H9 (cell line): ENCODE measurements around the gene TMEM176B. TPM values are rescaled to one million over a fixed set of nuclear protein-coding genes. Genes with fewer than 3 reads are reported as not detected.

Source experiments
- DNase-seq: peaks from one replicate; pipeline ENCODE4 v3.0.0-alpha.2; 2017
- H2AFZ ChIP-seq: one replicate; pipeline ENCODE4 v1.6.1; 2013; ENCODE audit warnings: mild to moderate bottlenecking, low read length, control low read depth, moderate library complexity
- H2AK5ac ChIP-seq: 2 replicates; pipeline ENCODE4 v1.6.1; 2013; ENCODE audit warnings: low read length, control low read depth, mixed read lengths; ENCODE audit not compliant: insufficient read length
- H2BK120ac ChIP-seq: one replicate; pipeline ENCODE4 v1.6.1; 2013; ENCODE audit warnings: low read depth, mild to moderate bottlenecking, low read length, control low read depth, inconsistent platforms; ENCODE audit not compliant: poor library complexity, severe bottlenecking
- H2BK12ac ChIP-seq: 2 replicates; pipeline ENCODE4 v1.6.1; 2013; ENCODE audit warnings: low read length, control low read depth, mixed read lengths, low read depth; ENCODE audit not compliant: insufficient read length
- H2BK15ac ChIP-seq: 2 replicates; pipeline ENCODE4 v1.6.1; 2013; ENCODE audit warnings: low read depth, low read length, control low read depth
- H2BK20ac ChIP-seq: one replicate; pipeline ENCODE4 v1.6.1; 2013; ENCODE audit warnings: low read depth, mild to moderate bottlenecking, low read length, control low read depth, inconsistent platforms; ENCODE audit not compliant: poor library complexity, severe bottlenecking
- H2BK5ac ChIP-seq: 2 replicates; pipeline ENCODE4 v1.6.1; 2013; ENCODE audit warnings: low read length, control low read depth, mixed read lengths; ENCODE audit not compliant: insufficient read length
- H3K14ac ChIP-seq: 2 replicates; pipeline ENCODE4 v1.6.1; 2013; ENCODE audit warnings: low read length, control low read depth; ENCODE audit not compliant: insufficient read depth
- H3K18ac ChIP-seq: 2 replicates; pipeline ENCODE4 v1.6.1; 2013; ENCODE audit warnings: low read depth, mild to moderate bottlenecking, mixed read lengths, low read length, control low read depth; ENCODE audit not compliant: insufficient read length
- H3K23ac ChIP-seq: 2 replicates; pipeline ENCODE4 v1.6.1; 2013; ENCODE audit warnings: low read length, control low read depth, mixed read lengths, low read depth; ENCODE audit not compliant: insufficient read length
- H3K23me2 ChIP-seq: 2 replicates; pipeline ENCODE4 v1.6.1; 2013; ENCODE audit warnings: low read depth, mild to moderate bottlenecking, mixed read lengths, low read length, control low read depth; ENCODE audit not compliant: insufficient read length, poor library complexity, severe bottlenecking
- H3K27ac ChIP-seq: 2 replicates; pipeline ENCODE4 v1.5.1; 2013; ENCODE audit warnings: low read length, control low read depth, mixed read lengths, low read depth; ENCODE audit not compliant: insufficient read length
- H3K27me3 ChIP-seq: 2 replicates; pipeline ENCODE4 v1.6.1; 2013; ENCODE audit warnings: low read length, control low read depth, inconsistent platforms; ENCODE audit not compliant: insufficient read depth
- H3K4ac ChIP-seq: 2 replicates; pipeline ENCODE4 v1.6.1; 2013; ENCODE audit warnings: low read depth, mild to moderate bottlenecking, control low read depth, inconsistent platforms, low read length, moderate library complexity
- H3K4me1 ChIP-seq: 2 replicates; pipeline ENCODE4 v1.6.1; 2013; ENCODE audit warnings: low read length, control low read depth, inconsistent platforms; ENCODE audit not compliant: insufficient read depth
- H3K4me2 ChIP-seq: 2 replicates; pipeline ENCODE4 v1.6.1; 2013; ENCODE audit warnings: low read length, control low read depth, mixed read lengths; ENCODE audit not compliant: insufficient read length, insufficient read depth
- H3K56ac ChIP-seq: 2 replicates; pipeline ENCODE4 v1.6.1; 2013; ENCODE audit warnings: low read depth, mild to moderate bottlenecking, mixed read lengths, low read length, control low read depth; ENCODE audit not compliant: insufficient read length
- H3K79me1 ChIP-seq: 2 replicates; pipeline ENCODE4 v1.6.1; 2013; ENCODE audit warnings: low read depth, mild to moderate bottlenecking, moderate library complexity, low read length, control low read depth, inconsistent platforms; ENCODE audit not compliant: insufficient read depth, poor library complexity, severe bottlenecking
- H3K79me2 ChIP-seq: 2 replicates; pipeline ENCODE4 v1.6.1; 2013; ENCODE audit warnings: low read length, control low read depth, inconsistent platforms; ENCODE audit not compliant: insufficient read depth
- H3K9ac ChIP-seq: 2 replicates; pipeline ENCODE4 v1.6.1; 2013; ENCODE audit warnings: low read length, control low read depth, mixed read lengths; ENCODE audit not compliant: insufficient read length; ENCODE audit errors: extremely low read depth
- H3K9me3 ChIP-seq: one replicate; pipeline ENCODE4 v1.6.1; 2013; ENCODE audit warnings: low read depth, low read length, inconsistent platforms; ENCODE audit not compliant: control insufficient read depth
- H3T11ph ChIP-seq: one replicate; pipeline ENCODE4 v1.6.1; 2013; ENCODE audit warnings: mild to moderate bottlenecking, low read length, control low read depth, inconsistent platforms
- H4K20me1 ChIP-seq: one replicate; pipeline ENCODE4 v1.6.1; 2013; ENCODE audit not compliant: control insufficient read depth, insufficient read length, insufficient read depth
- H4K5ac ChIP-seq: 2 replicates; pipeline ENCODE4 v1.6.1; 2013; ENCODE audit warnings: low read depth, mild to moderate bottlenecking, mixed read lengths, low read length, control low read depth; ENCODE audit not compliant: insufficient read length
- H4K8ac ChIP-seq: replicated peaks from 2 replicates; pipeline ENCODE4 v1.6.1; 2013; ENCODE audit warnings: low read length, control low read depth, mixed read lengths, low read depth; ENCODE audit not compliant: insufficient read length
- H4K91ac ChIP-seq: 2 replicates; pipeline ENCODE4 v1.6.1; 2013; ENCODE audit warnings: low read depth, mild to moderate bottlenecking, moderate library complexity, mixed read lengths, low read length, control low read depth; ENCODE audit not compliant: insufficient read length
- H3K27ac Mint-ChIP-seq, 3 experiments: 2 replicates in 2 of 3; 3 replicates in 1 of 3; pipeline ENCODE4 v1.8.0; 2020 to 2021; ENCODE audit warnings: mixed read lengths in 3 of 3, mild to moderate bottlenecking in 1 of 3, moderate library complexity in 1 of 3
- H3K27me3 Mint-ChIP-seq: 2 replicates; pipeline ENCODE4 v1.8.0; 2021; ENCODE audit warnings: low read depth, mild to moderate bottlenecking, moderate library complexity, mixed read lengths
- H3K36me3 Mint-ChIP-seq, 3 experiments: 2 replicates in 2 of 3; 3 replicates in 1 of 3; pipeline ENCODE4 v1.8.0; 2020 to 2021; ENCODE audit warnings: low read depth in 3 of 3, mixed read lengths in 3 of 3; ENCODE audit not compliant: insufficient read depth in 1 of 3
- H3K4me1 Mint-ChIP-seq, 2 experiments: 2 replicates each; pipeline ENCODE4 v1.8.0; 2020; ENCODE audit warnings: mixed read lengths in 2 of 2
- H3K4me3 Mint-ChIP-seq, 2 experiments: 2 replicates in 1 of 2; 3 replicates in 1 of 2; pipeline ENCODE4 v1.8.0; 2020 to 2021; ENCODE audit warnings: mild to moderate bottlenecking in 2 of 2, mixed read lengths in 2 of 2, moderate library complexity in 1 of 2
- H3K9me3 Mint-ChIP-seq, 2 experiments: 2 replicates in 1 of 2; 3 replicates in 1 of 2; pipeline ENCODE4 v1.8.0; 2020; ENCODE audit warnings: mild to moderate bottlenecking in 2 of 2, mixed read lengths in 2 of 2, moderate library complexity in 1 of 2
- CTCF ChIP-seq: fragments of 200-600 bp; sonication (generic); conservative IDR thresholded peaks from 3 replicates; pipeline ENCODE4 v1.8.0; 2021; ENCODE audit warnings: antibody characterized with exemption, mild to moderate bottlenecking
- WGBS: extraction: QIAGEN DNeasy Blood & Tissue Kit; methylation state at CpG from one replicate; pipeline ENCODE4 v1.1.7; 2013; ENCODE audit warnings: missing lambda C conversion rate, low lambda C conversion rate, mixed read lengths; ENCODE audit not compliant: insufficient read length; ENCODE audit errors: extremely low coverage; 5-methylcytosine and 5-hydroxymethylcytosine counted together
- total RNA-seq: library from RNA; stranded (reverse); gene quantifications from 2 replicates; pipeline ENCODE4 v1.2.1, GENCODE V29; 2021

Gene TMEM176B
- total RNA-seq, 1 experiment from 2014 or later, result 0.85 TPM

GRCh38 chr7:150846291-150847115 lies 46.3 kb upstream of the TMEM176B start:
- H2BK12ac ChIP-seq, result no peak overlapping the region
- H3K4ac ChIP-seq, result no peak overlapping the region
- no peak overlapping the region for H4K5ac ChIP-seq
- no peak overlapping the region for H3K27ac ChIP-seq
- no peak overlapping the region for H3K9ac ChIP-seq
- no peak overlapping the region for H2BK20ac ChIP-seq
- no peak overlapping the region for H2AK5ac ChIP-seq
- no peak overlapping the region for H4K8ac ChIP-seq
- WGBS, result no CpG with 5 or more reads among the region's 14 CpGs
- no peaks in the 10 kb centered on the region for H3K9me3 ChIP-seq
- H3K14ac ChIP-seq, result no peak overlapping the region
- H3K79me1 ChIP-seq, result no peaks in the 10 kb centered on the region
- H3T11ph ChIP-seq, result no peak overlapping the region
- Mint-ChIP-seq H3K4me1 (no peaks in the 10 kb centered on the region), H3K27me3 (peaks cover 33% of the 10 kb centered on the region), H3K27ac (no peak overlapping the region; a peak in 1 of 7 replicates), H3K9me3 (no peaks in the 10 kb centered on the region), H3K4me3 (no peak overlapping the region), H3K36me3 (no peaks in the 10 kb centered on the region)
- no peak overlapping the region for H3K4me2 ChIP-seq
- no peaks in the 10 kb centered on the region for H3K4me1 ChIP-seq
- H3K23ac ChIP-seq, result no peak overlapping the region
- no peak overlapping the region for H2BK120ac ChIP-seq
- H4K91ac ChIP-seq, result no peak overlapping the region
- no peaks in the 10 kb centered on the region for H3K79me2 ChIP-seq
- H2BK15ac ChIP-seq, result no peak overlapping the region
- H3K18ac ChIP-seq, result no peak overlapping the region
- H2AFZ ChIP-seq, result no peak overlapping the region
- no peaks in the 10 kb centered on the region for H3K23me2 ChIP-seq
- no peaks in the 10 kb centered on the region for H3K27me3 ChIP-seq
- H2BK5ac ChIP-seq, result no peak overlapping the region
- no peak overlapping the region for H3K56ac ChIP-seq
- no peaks in the 10 kb centered on the region for H4K20me1 ChIP-seq
- no peak for TF ChIP-seq CTCF
- DNase-seq, result peak; percentile 21
